ENCODE results near the gene CORO2B. TPM values are rescaled to one million over a fixed set of nuclear protein-coding genes. Genes with fewer than 3 reads are reported as not detected.

CORO2B gene
- total RNA-seq, 4 donors from 2014 or later: 3.1 to 9.6 (median 8.6) TPM

- DNase-seq: no peak
- TF ChIP-seq POLR2A (IDR thresholded peaks at IDR 0.05): no peak
- TF ChIP-seq CTCF (IDR thresholded peaks at IDR 0.05): no peak
- no peaks in the 10 kb centered on the region for H3K36me3 ChIP-seq
- WGBS, 2 donors: 86 to 95% methylated on average over 3 of the region's 3 CpGs
- intact Hi-C loops (cut with DNase I): no loop called here
- H3K4me3 ChIP-seq (replicated peaks in 1 of 3): no peak overlapping the region
- H3K9me3 ChIP-seq: no peaks in the 10 kb centered on the region
- H3K4me1 ChIP-seq: no peaks in the 10 kb centered on the region
- H3K27ac ChIP-seq: no peak overlapping the region
- H3K27me3 ChIP-seq: no peaks in the 10 kb centered on the region
These were observed 11.4 kb upstream of the CORO2B start for GRCh38 chr15:68567345-68567744.

- 94 to 97% methylated on average over 1 of the region's 1 CpG for WGBS, 2 donors
- DNase-seq: no peak
- Histone ChIP-seq H3K27me3 (no peaks in the 10 kb centered on the region), H3K4me1 (no peaks in the 10 kb centered on the region), H3K27ac (no peak overlapping the region), H3K4me3 (replicated peaks in 1 of 3) (no peak overlapping the region), H3K9me3 (no peaks in the 10 kb centered on the region), H3K36me3 (no peaks in the 10 kb centered on the region)
- intact Hi-C loops (cut with DNase I): no loop called here
- TF ChIP-seq POLR2A (IDR thresholded peaks at IDR 0.05) (no peak), CTCF (IDR thresholded peaks at IDR 0.05) (no peak)
These were observed 7.8 kb upstream of the CORO2B start for GRCh38 chr15:68570974-68571373.

GRCh38 chr15:68571582-68571981 lies 7.2 kb upstream of the CORO2B start:
- TF ChIP-seq CTCF (IDR thresholded peaks at IDR 0.05) (no peak), POLR2A (IDR thresholded peaks at IDR 0.05) (no peak)
- Histone ChIP-seq H3K27me3 (no peaks in the 10 kb centered on the region), H3K36me3 (no peaks in the 10 kb centered on the region), H3K4me1 (no peaks in the 10 kb centered on the region), H3K9me3 (no peaks in the 10 kb centered on the region), H3K4me3 (replicated peaks in 1 of 3) (no peak overlapping the region), H3K27ac (no peak overlapping the region)
- intact Hi-C loops (cut with DNase I): no loop called here
- 90 to 91% methylated on average over 4 of the region's 4 CpGs for WGBS, 2 donors
- DNase-seq: no peak

- 87 to 91% methylated on average over 4 of the region's 4 CpGs for WGBS, 2 donors
- Histone ChIP-seq H3K4me3 (replicated peaks in 1 of 3) (no peak overlapping the region), H3K36me3 (no peaks in the 10 kb centered on the region), H3K27me3 (no peaks in the 10 kb centered on the region), H3K27ac (no peak overlapping the region), H3K4me1 (peaks cover 2% of the 10 kb centered on the region in 2 donors), H3K9me3 (no peaks in the 10 kb centered on the region)
- intact Hi-C loops (cut with DNase I): no loop called here
- DNase-seq: no peak
- no peak for TF ChIP-seq POLR2A (IDR thresholded peaks at IDR 0.05)
- TF ChIP-seq CTCF (IDR thresholded peaks at IDR 0.05): no peak
These were observed 6.5 kb upstream of the CORO2B start for GRCh38 chr15:68572309-68572708.

GRCh38 chr15:68572921-68573320 lies 5.9 kb upstream of the CORO2B start:
- no peak for TF ChIP-seq CTCF (IDR thresholded peaks at IDR 0.05)
- no peak for TF ChIP-seq POLR2A (IDR thresholded peaks at IDR 0.05)
- H3K27ac ChIP-seq: no peak overlapping the region
- H3K4me1 ChIP-seq: peaks cover 8% of the 10 kb centered on the region in 2 donors
- intact Hi-C loops (cut with DNase I): no loop called here
- 75 to 81% methylated on average over 4 to 6 of the region's 6 CpGs for WGBS, 2 donors
- no peak overlapping the region for H3K4me3 ChIP-seq (replicated peaks in 1 of 3)
- H3K9me3 ChIP-seq: no peaks in the 10 kb centered on the region
- H3K36me3 ChIP-seq: no peaks in the 10 kb centered on the region
- no peaks in the 10 kb centered on the region for H3K27me3 ChIP-seq
- DNase-seq: no peak

Measured in thyroid gland (tissue), 4 donors.